NCI-H1436 (cell line): ENCODE data around the gene SHANK2.

Experiments
- DNase-seq: peaks from one replicate; lab custom pipeline; 2025; lab: John Stamatoyannopoulos, UW

The SHANK2 gene

GRCh38 chr11:71252269-71252769 lies at the start of gene SHANK2:
TSS of gene SHANK2 (minus strand) at chr11:71252577. CDS start at chr11:71147326, 105,251 bp downstream.
- no peak for DNase-seq

GRCh38 chr11:71301858-71302533 lies 49.6 kb upstream of the SHANK2 start:
- DNase-seq, result no peak

- no peak for DNase-seq
Measured at GRCh38 chr11:71301046-71301857, 48.9 kb upstream of the SHANK2 start.

GRCh38 chr11:71300187-71300586 lies 47.8 kb upstream of the SHANK2 start:
- no peak for DNase-seq

GRCh38 chr11:71298761-71299181 lies 46.4 kb upstream of the SHANK2 start:
- DNase-seq, result no peak

GRCh38 chr11:71298016-71298550 lies 45.7 kb upstream of the SHANK2 start:
- no peak for DNase-seq

- no peak for DNase-seq
Measured at GRCh38 chr11:71294846-71295600, 42.6 kb upstream of the SHANK2 start.

- DNase-seq, result no peak
Measured at GRCh38 chr11:71293961-71294782, 41.8 kb upstream of the SHANK2 start.

GRCh38 chr11:71286701-71287643 lies 34.6 kb upstream of the SHANK2 start:
- no peak for DNase-seq

- no peak for DNase-seq
Measured at GRCh38 chr11:71285111-71285510, 32.7 kb upstream of the SHANK2 start.

GRCh38 chr11:71284525-71285092 lies 32.2 kb upstream of the SHANK2 start:
- no peak for DNase-seq

- no peak for DNase-seq
Measured at GRCh38 chr11:71283971-71284441, 31.6 kb upstream of the SHANK2 start.

- no peak for DNase-seq
Measured at GRCh38 chr11:71282581-71283351, 30.4 kb upstream of the SHANK2 start.

GRCh38 chr11:71281831-71282230 lies 29.5 kb upstream of the SHANK2 start:
- no peak for DNase-seq

GRCh38 chr11:71281204-71281603 lies 28.8 kb upstream of the SHANK2 start:
- no peak for DNase-seq

- DNase-seq, result no peak
Measured at GRCh38 chr11:71279916-71280645, 27.7 kb upstream of the SHANK2 start.

- no peak for DNase-seq
Measured at GRCh38 chr11:71272161-71272560, 19.8 kb upstream of the SHANK2 start.
